IPS DF 6.9 (cell line): ENCODE data around the gene MAGI2.

Experiments used
- DNase-seq: peaks from one replicate; pipeline ENCODE4 v3.0.0-alpha.2; 2013; ENCODE audit warnings: low read depth, low spot score
- H3K27ac ChIP-seq: one replicate; pipeline ENCODE4 v1.5.1; 2013; ENCODE audit warnings: low read length, control low read depth
- H3K27me3 ChIP-seq: 2 replicates; pipeline ENCODE4 v1.6.1; 2013; ENCODE audit warnings: mild to moderate bottlenecking, low read length; ENCODE audit not compliant: control insufficient read depth, insufficient read depth
- H3K36me3 ChIP-seq: 2 replicates; pipeline ENCODE4 v1.6.1; 2013; ENCODE audit warnings: low read length; ENCODE audit not compliant: control insufficient read depth, insufficient read depth
- H3K4me1 ChIP-seq: 2 replicates; pipeline ENCODE4 v1.6.1; 2013; ENCODE audit warnings: low read length; ENCODE audit not compliant: control insufficient read depth, insufficient read depth
- H3K4me3 ChIP-seq: 2 replicates; pipeline ENCODE4 v1.5.1; 2013; ENCODE audit warnings: mild to moderate bottlenecking, low read length
- H3K9me3 ChIP-seq: 2 replicates; pipeline ENCODE4 v1.6.1; 2013; ENCODE audit warnings: low read length, inconsistent platforms; ENCODE audit not compliant: control insufficient read depth, insufficient read depth
- WGBS: extraction: QIAGEN DNeasy Blood & Tissue Kit; methylation state at CpG from one replicate; pipeline ENCODE4 v1.1.7; 2013; ENCODE audit warnings: mixed read lengths, missing lambda C conversion rate; ENCODE audit not compliant: insufficient read length, insufficient coverage; 5-methylcytosine and 5-hydroxymethylcytosine counted together

MAGI2 gene

GRCh38 chr7:79180533-79180932 is 272.9 kb downstream of the MAGI2 start:
- WGBS = no CpG with 5 or more reads among the region's 2 CpGs
- no peak for DNase-seq
- no peaks in the 10 kb centered on the region; the same call in 1 of the 2 replicates for H3K9me3 ChIP-seq
- no peaks in the 10 kb centered on the region for H3K27me3 ChIP-seq
- H3K27ac ChIP-seq = no peak overlapping the region
- H3K4me1 ChIP-seq = no peaks in the 10 kb centered on the region
- H3K4me3 ChIP-seq = no peak overlapping the region
- H3K36me3 ChIP-seq = no peaks in the 10 kb centered on the region

DNA sequence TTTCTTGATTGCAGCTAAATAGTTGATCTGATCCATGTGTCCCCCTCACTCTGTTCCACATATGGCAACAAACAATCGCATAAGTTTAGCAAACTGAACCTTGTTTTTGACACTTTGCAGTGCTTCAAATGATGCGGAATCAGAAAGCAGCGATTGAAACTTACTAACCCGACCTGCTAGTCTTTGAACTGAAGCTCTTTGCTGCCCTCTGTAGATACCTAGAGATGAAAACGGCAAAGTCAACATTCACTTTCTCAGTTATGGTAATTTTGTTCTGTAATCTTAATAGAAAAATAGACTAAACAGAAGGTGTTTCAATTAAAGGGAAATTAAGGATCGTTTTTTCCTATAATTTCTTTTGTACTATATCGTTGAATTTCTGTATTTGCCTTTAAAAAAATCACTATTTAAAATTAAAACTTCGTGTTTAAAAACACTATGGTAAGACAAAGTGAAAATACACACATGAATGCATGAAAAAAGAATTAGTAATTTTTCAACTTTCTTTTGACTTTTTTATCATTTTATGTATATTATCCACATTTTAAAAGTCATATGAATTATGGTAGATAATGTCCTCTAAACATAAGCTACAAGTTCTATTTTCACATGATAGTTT is 276.5 kb downstream of the MAGI2 start:
- Histone ChIP-seq H3K4me1 (no peaks in the 10 kb centered on the region), H3K4me3 (no peak overlapping the region), H3K27me3 (no peaks in the 10 kb centered on the region), H3K27ac (no peak overlapping the region), H3K36me3 (no peaks in the 10 kb centered on the region), H3K9me3 (no peaks in the 10 kb centered on the region; the same call in 1 of the 2 replicates)
- DNase-seq = peak; percentile 22
- WGBS = no CpG with 5 or more reads among the region's 8 CpGs

GRCh38 chr7:79175374-79175773 is 278.1 kb downstream of the MAGI2 start:
- no peak for DNase-seq
- no peaks in the 10 kb centered on the region for H3K36me3 ChIP-seq
- H3K27ac ChIP-seq = no peak overlapping the region
- no peak overlapping the region for H3K4me3 ChIP-seq
- H3K9me3 ChIP-seq = no peaks in the 10 kb centered on the region
- WGBS = no CpG with 5 or more reads among the region's 3 CpGs
- H3K4me1 ChIP-seq = no peaks in the 10 kb centered on the region
- no peaks in the 10 kb centered on the region for H3K27me3 ChIP-seq

DNA sequence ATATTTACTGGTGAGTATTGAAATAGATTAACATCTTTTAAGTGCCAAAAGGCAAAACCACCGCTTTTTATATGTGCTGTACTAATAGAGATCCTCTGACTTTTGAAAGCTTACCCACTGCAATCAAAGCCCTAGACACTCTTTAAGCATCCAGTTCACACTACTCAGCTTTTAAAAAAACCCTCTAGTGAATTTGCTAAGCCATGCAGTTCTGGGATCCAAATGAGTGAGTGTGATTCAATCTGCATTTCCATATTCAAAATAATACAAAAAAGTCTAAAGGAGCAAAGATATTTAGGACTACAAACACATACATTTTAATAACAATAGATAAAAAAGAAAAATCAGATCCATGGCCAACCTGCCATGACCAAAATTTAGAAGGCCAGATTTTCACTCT is 288.2 kb downstream of the MAGI2 start:
- Histone ChIP-seq H3K4me1 (no peaks in the 10 kb centered on the region), H3K27me3 (no peaks in the 10 kb centered on the region), H3K9me3 (no peaks in the 10 kb centered on the region), H3K36me3 (no peaks in the 10 kb centered on the region), H3K4me3 (no peak overlapping the region), H3K27ac (no peak overlapping the region)
- WGBS = no CpG with 5 or more reads among the region's 1 CpG
- DNase-seq = no peak

DNA sequence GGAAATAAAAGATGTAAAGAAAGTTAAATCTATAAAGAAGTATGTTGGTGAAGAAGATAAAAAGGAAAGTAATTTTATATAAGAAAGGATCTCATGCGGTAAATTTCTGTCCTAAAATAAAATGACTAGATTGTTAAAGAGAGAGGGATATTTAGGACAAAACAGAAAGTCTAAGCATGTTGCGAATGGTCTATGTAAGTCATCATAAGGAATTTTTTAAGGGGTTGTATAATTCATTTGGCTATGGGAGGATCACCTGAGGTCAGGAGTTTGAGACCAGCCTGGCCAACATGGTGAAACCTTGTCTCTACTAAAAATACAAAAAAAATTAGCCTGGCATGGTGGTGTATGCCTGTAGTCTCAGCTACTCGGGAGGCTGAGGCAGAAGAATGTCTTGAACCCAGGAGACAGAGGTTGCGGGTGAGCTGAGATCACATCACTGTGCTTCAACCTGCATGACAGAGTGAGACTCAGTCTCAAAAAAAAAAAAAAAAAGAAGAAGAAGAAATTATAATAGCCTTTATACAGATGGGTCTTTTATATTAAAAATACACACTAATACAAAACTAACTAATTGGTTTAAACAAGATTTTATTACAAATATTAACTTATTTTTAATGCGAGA is 294.3 kb downstream of the MAGI2 start:
- DNase-seq = no peak
- H3K9me3 ChIP-seq = no peaks in the 10 kb centered on the region

DNA sequence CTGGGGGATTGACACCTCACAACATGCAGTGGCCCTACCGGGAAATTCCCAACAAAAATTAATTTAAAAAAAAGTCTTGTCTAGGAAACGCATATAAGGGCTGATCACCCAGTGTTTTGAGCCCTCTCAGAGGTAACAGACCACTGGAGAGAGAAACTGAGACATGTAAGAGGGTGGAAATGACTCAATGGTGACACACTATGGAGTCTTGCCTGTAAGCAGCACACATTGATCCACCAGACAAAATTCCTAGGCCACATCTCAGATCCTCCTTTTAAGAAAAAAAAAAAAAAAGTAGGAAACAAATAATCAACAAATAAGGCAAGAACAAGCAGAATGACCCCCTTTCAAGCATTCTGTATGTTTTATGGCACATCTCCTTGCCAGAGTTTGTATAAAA is 296.2 kb downstream of the MAGI2 start:
- DNase-seq = no peak
- whole genome bisulfite sequencing = no CpG with 5 or more reads among the region's 2 CpGs
- H3K9me3 ChIP-seq = no peaks in the 10 kb centered on the region
- no peak overlapping the region for H3K4me3 ChIP-seq
- H3K27ac ChIP-seq = no peak overlapping the region
- H3K36me3 ChIP-seq = no peaks in the 10 kb centered on the region
- H3K27me3 ChIP-seq = no peaks in the 10 kb centered on the region
- H3K4me1 ChIP-seq = no peaks in the 10 kb centered on the region

More for the DNA sequence above, 294.3 kb downstream of the MAGI2 start:
- WGBS = 100% methylated on average over 1 of the region's 5 CpGs
- no peak overlapping the region for H3K27ac ChIP-seq
- H3K27me3 ChIP-seq = no peaks in the 10 kb centered on the region
- H3K4me1 ChIP-seq = no peaks in the 10 kb centered on the region
- no peak overlapping the region for H3K4me3 ChIP-seq
- no peaks in the 10 kb centered on the region for H3K36me3 ChIP-seq

DNA sequence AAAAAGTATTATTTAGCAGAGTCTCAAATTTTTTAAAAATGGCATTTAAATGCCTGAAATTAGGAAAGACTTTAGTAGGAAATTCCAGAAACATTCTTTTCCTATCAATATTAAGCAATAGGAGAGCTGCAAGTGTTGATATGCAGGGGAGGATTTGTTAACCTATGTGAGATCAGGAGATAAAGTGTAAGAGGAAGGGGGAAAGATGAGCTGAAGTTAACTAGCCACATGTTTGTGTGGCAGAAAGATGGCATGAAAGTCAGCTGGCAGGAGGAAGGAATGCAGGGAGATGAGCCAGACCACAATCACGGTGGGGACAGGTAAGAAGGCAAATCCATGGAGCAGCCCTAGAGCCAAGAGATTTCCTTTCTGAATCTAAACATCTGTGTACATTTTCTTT is 303.6 kb downstream of the MAGI2 start:
- no peaks in the 10 kb centered on the region for H3K4me1 ChIP-seq
- no peaks in the 10 kb centered on the region for H3K36me3 ChIP-seq
- no CpG with 5 or more reads among the region's 1 CpG for WGBS
- no peak overlapping the region for H3K4me3 ChIP-seq
- no peaks in the 10 kb centered on the region for H3K9me3 ChIP-seq
- H3K27ac ChIP-seq = no peak overlapping the region
- H3K27me3 ChIP-seq = no peaks in the 10 kb centered on the region
- DNase-seq = no peak

- no peak overlapping the region for H3K4me3 ChIP-seq
- no peak overlapping the region for H3K27ac ChIP-seq
- no peaks in the 10 kb centered on the region for H3K36me3 ChIP-seq
- no peaks in the 10 kb centered on the region for H3K4me1 ChIP-seq
- H3K27me3 ChIP-seq = no peaks in the 10 kb centered on the region
- WGBS = no CpG with 5 or more reads among the region's 3 CpGs
- no peaks in the 10 kb centered on the region for H3K9me3 ChIP-seq
- DNase-seq = no peak
Measured at GRCh38 chr7:79142706-79143105, 310.8 kb downstream of the MAGI2 start.

GRCh38 chr7:79141252-79141651 is 312.2 kb downstream of the MAGI2 start:
- no peak overlapping the region for H3K27ac ChIP-seq
- no peaks in the 10 kb centered on the region for H3K27me3 ChIP-seq
- H3K36me3 ChIP-seq = no peaks in the 10 kb centered on the region
- no CpG with 5 or more reads among the region's 1 CpG for WGBS
- H3K9me3 ChIP-seq = no peaks in the 10 kb centered on the region
- H3K4me1 ChIP-seq = no peaks in the 10 kb centered on the region
- no peak for DNase-seq
- no peak overlapping the region for H3K4me3 ChIP-seq

- no peak for DNase-seq
- Histone ChIP-seq H3K4me1 (no peaks in the 10 kb centered on the region), H3K27me3 (no peaks in the 10 kb centered on the region), H3K4me3 (no peak overlapping the region), H3K27ac (no peak overlapping the region), H3K36me3 (no peaks in the 10 kb centered on the region), H3K9me3 (no peaks in the 10 kb centered on the region)
- no CpG with 5 or more reads among the region's 3 CpGs for WGBS
Measured at GRCh38 chr7:79137942-79138341, 315.5 kb downstream of the MAGI2 start.
